Measurements from ENCODE around the gene SRD5A2. TPM values are rescaled to one million over a fixed set of nuclear protein-coding genes. Genes with fewer than 3 reads are reported as not detected.

Gene SRD5A2
- total RNA-seq, result under 0.01 and 0.17 TPM in 2 replicates

DNA sequence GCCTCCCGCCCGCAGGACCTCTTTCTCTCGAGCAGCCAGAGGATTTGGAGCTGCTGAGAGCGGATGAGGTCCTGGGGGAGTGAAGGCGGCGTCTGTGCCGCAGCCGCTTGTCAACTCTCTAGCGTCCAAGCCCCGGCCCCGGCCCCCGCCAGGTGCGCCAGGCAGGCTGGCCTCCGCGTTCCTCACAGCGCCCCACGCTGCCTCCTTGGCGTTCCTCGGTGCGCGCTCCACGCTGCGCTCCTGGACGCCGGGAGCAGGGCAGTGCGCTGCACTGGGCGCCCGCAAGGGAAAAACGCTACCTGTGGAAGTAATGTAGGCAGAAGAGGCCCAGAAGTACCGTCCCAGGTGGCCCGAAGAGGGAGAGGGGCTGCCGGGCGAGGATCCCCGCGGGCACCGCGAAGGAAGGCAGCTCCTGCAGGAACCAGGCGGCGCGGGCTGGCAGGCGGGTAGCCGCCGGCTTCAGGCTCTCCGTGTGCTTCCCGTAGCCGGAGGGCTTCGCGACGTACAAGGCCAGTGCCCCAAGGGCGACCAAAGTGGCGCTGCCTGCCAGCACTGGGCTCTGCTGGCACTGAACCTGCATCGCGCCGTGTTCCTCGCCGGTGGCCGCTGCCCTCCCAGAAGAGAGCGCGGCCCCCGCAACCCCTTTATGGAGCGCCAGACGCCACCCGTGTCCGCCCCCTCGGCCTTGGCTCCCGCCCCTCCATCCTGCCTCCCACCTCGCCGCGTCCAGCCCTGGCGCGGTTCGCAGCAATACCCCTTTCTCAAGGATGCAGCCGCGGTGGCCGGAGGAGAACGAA lies at the start of gene SRD5A2:
Gene SRD5A2 (minus strand): TSS at position 618 of the 797 bp plus-strand sequence. CDS start 38 bp downstream, at position 580.
- Histone ChIP-seq H3K36me3 (ENCODE audit: control insufficient read depth, insufficient read depth, low read length) (no peaks in the 10 kb centered on the region), H3K27me3 (ENCODE audit: control insufficient read depth, insufficient read depth, low read length) (peaks cover 29% of the 10 kb centered on the region), H3K4me3 (ENCODE audit: low read depth, low read length) (no peak within 1 kb of the TSS)
- DNase-seq (ENCODE audit: low read depth), result no peak
- TF ChIP-seq, protein P1, sequence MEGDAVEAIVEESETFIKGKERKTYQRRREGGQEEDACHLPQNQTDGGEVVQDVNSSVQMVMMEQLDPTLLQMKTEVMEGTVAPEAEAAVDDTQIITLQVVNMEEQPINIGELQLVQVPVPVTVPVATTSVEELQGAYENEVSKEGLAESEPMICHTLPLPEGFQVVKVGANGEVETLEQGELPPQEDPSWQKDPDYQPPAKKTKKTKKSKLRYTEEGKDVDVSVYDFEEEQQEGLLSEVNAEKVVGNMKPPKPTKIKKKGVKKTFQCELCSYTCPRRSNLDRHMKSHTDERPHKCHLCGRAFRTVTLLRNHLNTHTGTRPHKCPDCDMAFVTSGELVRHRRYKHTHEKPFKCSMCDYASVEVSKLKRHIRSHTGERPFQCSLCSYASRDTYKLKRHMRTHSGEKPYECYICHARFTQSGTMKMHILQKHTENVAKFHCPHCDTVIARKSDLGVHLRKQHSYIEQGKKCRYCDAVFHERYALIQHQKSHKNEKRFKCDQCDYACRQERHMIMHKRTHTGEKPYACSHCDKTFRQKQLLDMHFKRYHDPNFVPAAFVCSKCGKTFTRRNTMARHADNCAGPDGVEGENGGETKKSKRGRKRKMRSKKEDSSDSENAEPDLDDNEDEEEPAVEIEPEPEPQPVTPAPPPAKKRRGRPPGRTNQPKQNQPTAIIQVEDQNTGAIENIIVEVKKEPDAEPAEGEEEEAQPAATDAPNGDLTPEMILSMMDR (IDR thresholded peaks at IDR 0.05; ENCODE audit: insufficient read depth, low read length, poor library complexity, severe bottlenecking), result no peak

GRCh38 chr2:31606509-31606908 lies 25.8 kb upstream of the SRD5A2 start:
- DNase-seq (ENCODE audit: low read depth), result no peak
- no peak overlapping the region for H3K4me3 ChIP-seq (ENCODE audit: low read depth, low read length)
- no peaks in the 10 kb centered on the region for H3K27me3 ChIP-seq (ENCODE audit: control insufficient read depth, insufficient read depth, low read length)
- H3K36me3 ChIP-seq (ENCODE audit: control insufficient read depth, insufficient read depth, low read length), result no peaks in the 10 kb centered on the region
- TF ChIP-seq, protein P1 (IDR thresholded peaks at IDR 0.05; ENCODE audit: insufficient read depth, low read length, poor library complexity, severe bottlenecking), result no peak

GRCh38 chr2:31598694-31599093 lies 18.0 kb upstream of the SRD5A2 start:
- H3K4me3 ChIP-seq (ENCODE audit: low read depth, low read length), result no peak overlapping the region
- H3K27me3 ChIP-seq (ENCODE audit: control insufficient read depth, insufficient read depth, low read length), result no peaks in the 10 kb centered on the region
- no peak for DNase-seq (ENCODE audit: low read depth)
- TF ChIP-seq, protein P1 (IDR thresholded peaks at IDR 0.05; ENCODE audit: insufficient read depth, low read length, poor library complexity, severe bottlenecking), result no peak
- no peaks in the 10 kb centered on the region for H3K36me3 ChIP-seq (ENCODE audit: control insufficient read depth, insufficient read depth, low read length)

DNA sequence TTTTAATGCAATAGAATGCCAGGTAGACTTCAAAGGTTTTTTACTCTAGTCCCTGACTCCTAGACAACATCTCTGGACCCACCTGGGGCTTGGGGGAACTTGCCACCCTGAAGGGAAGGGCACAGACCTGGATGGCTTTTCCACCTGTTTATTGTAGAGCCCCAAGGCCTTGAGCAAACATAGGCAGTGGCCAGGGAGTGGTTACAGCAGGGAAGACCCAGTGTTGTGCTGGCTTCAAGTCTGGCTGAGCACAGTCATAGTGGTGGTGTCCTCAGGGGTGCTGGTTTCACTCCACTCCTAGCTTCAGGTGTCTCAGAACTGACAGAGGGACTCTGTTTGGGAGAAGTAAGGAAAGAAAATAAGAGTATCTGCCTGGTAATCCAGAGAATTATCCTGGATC lies 5.5 kb upstream of the SRD5A2 start:
- no peak for DNase-seq (ENCODE audit: low read depth)
- Histone ChIP-seq H3K27me3 (ENCODE audit: control insufficient read depth, insufficient read depth, low read length) (peaks cover 9% of the 10 kb centered on the region), H3K36me3 (ENCODE audit: control insufficient read depth, insufficient read depth, low read length) (no peaks in the 10 kb centered on the region), H3K4me3 (ENCODE audit: low read depth, low read length) (no peak overlapping the region)
- TF ChIP-seq, protein P1 (IDR thresholded peaks at IDR 0.05; ENCODE audit: insufficient read depth, low read length, poor library complexity, severe bottlenecking), result no peak

DNA sequence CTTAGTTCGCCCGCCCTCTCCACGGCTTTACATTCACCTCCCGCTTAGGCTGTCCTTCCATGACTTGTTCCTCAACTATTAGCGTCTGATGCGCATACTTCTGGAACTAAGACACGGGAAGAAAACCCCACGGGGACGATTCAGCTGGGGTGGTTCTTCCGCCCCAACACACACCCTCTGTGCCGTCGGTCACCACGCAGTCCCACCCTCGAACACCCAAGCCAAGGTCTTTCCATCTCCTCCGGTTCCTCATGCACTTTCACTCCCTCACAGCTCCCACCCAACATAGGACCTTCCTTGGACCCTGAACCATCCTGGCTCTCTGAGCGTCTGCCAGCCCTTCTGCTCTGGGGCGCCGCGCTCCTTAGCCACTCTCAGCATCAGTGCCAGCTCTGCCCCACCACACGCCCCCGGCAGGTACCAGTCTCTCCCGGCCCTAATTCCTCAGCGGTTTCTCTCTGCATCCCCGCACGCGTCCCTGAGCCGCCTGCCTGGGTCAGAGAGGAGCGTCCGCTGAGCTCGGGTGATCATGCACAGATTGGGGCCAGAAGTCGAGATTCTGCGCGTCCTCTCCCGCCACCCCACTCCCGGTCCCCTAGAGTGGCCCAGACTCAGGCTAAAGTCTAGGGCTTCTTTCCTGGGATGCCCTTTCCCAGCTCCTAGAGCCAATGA lies 522 bp upstream of the SRD5A2 start:
- H3K27me3 ChIP-seq (ENCODE audit: control insufficient read depth, insufficient read depth, low read length), result peaks cover 29% of the 10 kb centered on the region

More for the DNA sequence above, 522 bp upstream of the SRD5A2 start:
- TF ChIP-seq, protein P1 (IDR thresholded peaks at IDR 0.05; ENCODE audit: insufficient read depth, low read length, poor library complexity, severe bottlenecking), result no peak
- DNase-seq (ENCODE audit: low read depth), result no peak
- H3K4me3 ChIP-seq (ENCODE audit: low read depth, low read length), result no peak overlapping the region
- H3K36me3 ChIP-seq (ENCODE audit: control insufficient read depth, insufficient read depth, low read length), result no peaks in the 10 kb centered on the region

Data from kidney epithelial cell (primary cell).